Colonic mucosa (tissue), 4 donors: ENCODE results near the gene S100A4. TPM values are rescaled to one million over a fixed set of nuclear protein-coding genes. Genes with fewer than 3 reads are reported as not detected.

Source experiments
- DNase-seq: peaks from one replicate; pipeline ENCODE4 v3.0.0-alpha.2; 2020
- H3K27ac ChIP-seq: fragments of 200-600 bp; one replicate; pipeline ENCODE4 v1.8.0; 2021
- H3K27me3 ChIP-seq: fragments of 200-600 bp; one replicate; pipeline ENCODE4 v1.8.0; 2021
- H3K36me3 ChIP-seq: fragments of 200-600 bp; one replicate; pipeline ENCODE4 v1.8.0; 2021
- H3K4me1 ChIP-seq: fragments of 200-600 bp; one replicate; pipeline ENCODE4 v1.8.0; 2021; ENCODE audit warnings: mild to moderate bottlenecking
- H3K4me3 ChIP-seq: fragments of 200-600 bp; one replicate; pipeline ENCODE4 v1.8.0; 2021
- H3K9ac ChIP-seq, 2 donors: one replicate each; pipeline ENCODE4 v1.7.0; 2013; ENCODE audit warnings: control low read depth in 2 of 2, low read depth in 2 of 2, low read length in 2 of 2
- H3K9me3 ChIP-seq: fragments of 200-600 bp; one replicate; pipeline ENCODE4 v1.8.0; 2021
- intact Hi-C: fragments of 100-400 bp; cut with DNase I; formaldehyde crosslinking; loops from one replicate; pipeline ENCODE4 v1.14.1; 2022
- total RNA-seq, 2 donors: library from RNA; stranded (reverse); fragmentation: NEBNext Ultra II Directional in 1 of 2; extraction: Animal tissue kit (Norgen Biotek cat#: 25700) in 1 of 2; gene quantifications; one replicate each; pipeline ENCODE4 v1.2.1, GENCODE V29; 2021
- TF ChIP-seq, protein P1 (sequence below): fragments of 200-600 bp; IDR thresholded peaks from one replicate; pipeline ENCODE4 v1.8.0; 2022; ENCODE audit warnings: antibody characterized with exemption, mild to moderate bottlenecking
- donor health status: healthy.
- donor health status: DM: no; HTN: no; CAD: no.
- donor health status: DM: no; HTN: no; CAD: no.

The S100A4 gene
- total RNA-seq, 2 donors from 2014 or later, result 41.8 to 83.8 TPM

DNA sequence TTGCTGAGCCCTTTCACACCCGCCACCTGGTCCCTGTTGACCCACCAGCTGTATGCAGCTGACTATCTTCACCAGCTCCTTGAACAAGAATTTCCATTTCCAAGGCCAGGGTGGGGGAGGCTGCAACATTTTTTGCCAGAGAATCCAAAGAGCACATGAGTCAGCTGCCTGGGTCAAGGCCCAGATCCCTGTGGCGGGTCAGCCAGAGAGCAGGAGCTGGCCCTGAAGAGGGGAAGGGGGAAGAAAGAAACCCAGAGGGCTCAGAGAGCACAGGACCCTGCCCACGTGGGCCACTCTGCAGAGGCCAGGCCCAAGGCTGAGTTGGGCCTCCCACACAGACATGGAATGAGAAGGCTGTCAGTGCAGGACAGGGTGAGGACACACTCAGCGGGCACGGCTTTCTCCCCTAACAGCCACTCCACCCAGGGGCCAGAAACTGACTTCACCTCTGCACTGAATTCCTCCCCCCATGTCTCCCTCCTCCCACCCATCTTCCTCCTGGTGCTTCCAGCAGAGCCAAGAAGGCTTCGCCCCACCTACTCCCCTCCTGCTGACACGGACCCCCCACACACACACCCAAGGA lies 38.7 kb downstream of the S100A4 start:
- Histone ChIP-seq H3K4me1 (no peaks in the 10 kb centered on the region), H3K9ac (no peak overlapping the region), H3K27me3 (no peaks in the 10 kb centered on the region), H3K36me3 (no peaks in the 10 kb centered on the region), H3K9me3 (no peaks in the 10 kb centered on the region), H3K27ac (peak overlapping the region; percentile 55), H3K4me3 (no peak overlapping the region)
- DNase-seq, result peak; percentile 74
- intact Hi-C loops, result loop anchor here (5.0 kb wide), 1 partner anchor 240 kb away; no protein-coding TSS in a partner anchor
- TF ChIP-seq, protein P1, sequence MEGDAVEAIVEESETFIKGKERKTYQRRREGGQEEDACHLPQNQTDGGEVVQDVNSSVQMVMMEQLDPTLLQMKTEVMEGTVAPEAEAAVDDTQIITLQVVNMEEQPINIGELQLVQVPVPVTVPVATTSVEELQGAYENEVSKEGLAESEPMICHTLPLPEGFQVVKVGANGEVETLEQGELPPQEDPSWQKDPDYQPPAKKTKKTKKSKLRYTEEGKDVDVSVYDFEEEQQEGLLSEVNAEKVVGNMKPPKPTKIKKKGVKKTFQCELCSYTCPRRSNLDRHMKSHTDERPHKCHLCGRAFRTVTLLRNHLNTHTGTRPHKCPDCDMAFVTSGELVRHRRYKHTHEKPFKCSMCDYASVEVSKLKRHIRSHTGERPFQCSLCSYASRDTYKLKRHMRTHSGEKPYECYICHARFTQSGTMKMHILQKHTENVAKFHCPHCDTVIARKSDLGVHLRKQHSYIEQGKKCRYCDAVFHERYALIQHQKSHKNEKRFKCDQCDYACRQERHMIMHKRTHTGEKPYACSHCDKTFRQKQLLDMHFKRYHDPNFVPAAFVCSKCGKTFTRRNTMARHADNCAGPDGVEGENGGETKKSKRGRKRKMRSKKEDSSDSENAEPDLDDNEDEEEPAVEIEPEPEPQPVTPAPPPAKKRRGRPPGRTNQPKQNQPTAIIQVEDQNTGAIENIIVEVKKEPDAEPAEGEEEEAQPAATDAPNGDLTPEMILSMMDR, result no peak

DNA sequence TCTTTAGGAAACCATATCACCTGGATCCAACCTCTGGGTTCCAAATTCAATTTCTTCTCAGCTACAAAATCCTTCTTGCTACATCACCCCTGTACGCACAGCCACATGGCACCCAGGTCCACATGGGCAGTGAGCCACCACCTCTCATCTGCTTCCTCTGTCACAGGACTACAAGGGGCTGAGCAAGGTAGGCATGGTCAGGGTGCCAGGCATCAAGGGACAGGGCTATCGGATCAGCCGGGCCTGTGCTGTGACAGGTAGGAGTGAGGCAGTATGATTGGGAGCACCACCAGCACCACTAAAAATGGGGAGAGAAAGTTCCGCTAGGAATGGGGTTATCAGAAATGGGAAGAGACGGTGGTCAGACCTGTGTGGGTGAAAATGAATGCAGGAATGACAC lies 39.2 kb downstream of the S100A4 start:
- Histone ChIP-seq H3K9ac (no peak overlapping the region), H3K36me3 (no peaks in the 10 kb centered on the region), H3K9me3 (no peaks in the 10 kb centered on the region), H3K4me3 (no peak overlapping the region), H3K27me3 (no peaks in the 10 kb centered on the region), H3K4me1 (no peaks in the 10 kb centered on the region), H3K27ac (peak overlapping the region; percentile 55)
- TF ChIP-seq, protein P1, result no peak
- DNase-seq, result no peak
- intact Hi-C loops, result loop anchor here (5.0 kb wide), 1 partner anchor 241 kb away; no protein-coding TSS in a partner anchor

DNA sequence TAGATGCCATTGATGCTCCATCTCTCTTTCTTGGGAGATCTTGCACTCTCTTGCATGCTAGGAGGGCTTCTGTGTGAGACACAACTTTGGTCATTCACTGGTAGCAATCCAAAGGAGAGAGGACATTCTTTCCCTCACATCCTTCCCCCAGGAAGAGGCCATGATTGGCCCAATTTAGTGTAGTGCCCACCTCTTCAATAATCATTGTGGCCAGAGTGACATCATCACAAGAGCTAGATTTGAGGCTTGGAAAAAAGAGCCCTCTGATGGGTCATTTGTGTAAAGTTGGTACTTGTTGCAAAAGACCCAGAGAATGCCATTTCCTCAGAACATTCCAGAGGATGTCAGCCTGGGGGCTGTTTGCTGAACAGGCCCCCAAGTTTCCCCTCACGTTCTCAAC lies 40.0 kb downstream of the S100A4 start:
- Histone ChIP-seq H3K27ac (no peak overlapping the region), H3K9ac (no peak overlapping the region), H3K4me1 (no peaks in the 10 kb centered on the region), H3K27me3 (no peaks in the 10 kb centered on the region), H3K4me3 (no peak overlapping the region), H3K36me3 (no peaks in the 10 kb centered on the region), H3K9me3 (no peaks in the 10 kb centered on the region)
- DNase-seq, result no peak
- intact Hi-C loops, result loop anchor here (5.0 kb wide), 1 partner anchor 242 kb away; no protein-coding TSS in a partner anchor
- TF ChIP-seq, protein P1, result no peak

DNA sequence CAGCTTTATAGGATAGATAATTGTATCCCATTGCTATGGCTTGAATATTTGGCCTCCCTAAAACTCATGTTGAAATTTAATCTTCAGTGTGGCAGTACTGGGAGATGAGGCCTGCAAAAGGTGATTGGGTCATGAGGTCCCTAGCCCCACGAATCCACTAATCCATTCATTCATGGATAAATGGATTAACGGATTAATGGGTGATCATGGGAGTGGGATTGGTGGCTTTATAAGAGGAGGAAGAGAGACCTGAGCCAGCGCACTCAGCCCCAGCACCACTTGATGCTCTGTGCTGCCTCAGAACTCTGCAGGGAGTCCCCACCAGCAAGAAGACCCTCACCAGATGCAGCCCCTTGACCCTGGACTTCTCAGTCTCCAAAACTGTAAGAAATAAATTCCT lies 41.8 kb downstream of the S100A4 start:
- Histone ChIP-seq H3K27ac (no peak overlapping the region), H3K36me3 (no peaks in the 10 kb centered on the region), H3K4me3 (no peak overlapping the region), H3K27me3 (no peaks in the 10 kb centered on the region), H3K9ac (no peak overlapping the region), H3K9me3 (no peaks in the 10 kb centered on the region), H3K4me1 (no peaks in the 10 kb centered on the region)
- TF ChIP-seq, protein P1, result no peak
- intact Hi-C loops, result no loop called here
- no peak for DNase-seq

DNA sequence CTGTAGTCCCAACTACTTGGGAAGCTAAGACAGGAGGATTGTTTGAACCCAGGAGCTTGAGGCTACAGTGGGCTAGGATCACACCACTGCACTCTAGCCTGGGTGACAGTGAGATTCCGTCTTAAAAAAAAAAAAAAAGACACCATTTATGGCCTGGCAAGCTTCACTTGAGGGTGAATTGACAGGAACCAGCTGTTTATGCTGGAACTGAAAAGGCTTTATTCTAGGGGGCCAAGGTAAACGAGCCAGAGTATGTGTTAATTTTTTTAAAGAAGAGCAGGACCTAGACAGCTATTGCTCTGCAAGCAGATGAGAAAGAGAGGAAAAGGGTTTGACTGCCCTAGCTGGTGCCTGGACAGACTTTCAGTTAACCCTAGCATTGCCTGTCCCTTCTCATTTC lies 46.9 kb downstream of the S100A4 start:
- Histone ChIP-seq H3K4me1 (no peaks in the 10 kb centered on the region), H3K4me3 (no peak overlapping the region), H3K9ac (no peak overlapping the region), H3K27ac (no peak overlapping the region), H3K27me3 (no peaks in the 10 kb centered on the region), H3K9me3 (no peaks in the 10 kb centered on the region), H3K36me3 (no peaks in the 10 kb centered on the region)
- TF ChIP-seq, protein P1, result no peak
- intact Hi-C loops, result no loop called here
- no peak for DNase-seq
